ENCODE data around the gene SLC34A1. TPM values are rescaled to one million over a fixed set of nuclear protein-coding genes. Genes with fewer than 3 reads are reported as not detected.
"Not testable (repeated sequence)": the region's sequence is repeated elsewhere in the genome, so short reads cannot be mapped to it uniquely, and the experiment has no call there.

Gene SLC34A1
- total and polyA plus RNA-seq, 2 of the 4 experiments (the other 2 are of a cell fraction): not detected

GRCh38 chr5:177417081-177417480 is 32.8 kb downstream of the SLC34A1 start:
- H3K79me1 ChIP-seq (ENCODE audit: low read depth in 1 of 2, low read length in 2 of 2); H2BK5ac ChIP-seq (ENCODE audit: low read depth, low read length, poor library complexity, severe bottlenecking); H4K20me1 ChIP-seq (ENCODE audit: insufficient read depth, low read length); H3K9me1 ChIP-seq (ENCODE audit: insufficient read depth, low read length); H3K9ac ChIP-seq (ENCODE audit: low read depth, low read length); H3K4me3 ChIP-seq (ENCODE audit: insufficient read depth, low read depth, low read length); dilution Hi-C loops (cut with HindIII; ENCODE audit: low sequenced_read_pairs, unreplicated experiment); in situ Hi-C loops (cut with MboI; ENCODE audit: low sequenced_read_pairs); H2BK20ac ChIP-seq (ENCODE audit: low read depth, low read length); intact Hi-C loops (cut with micrococcal nuclease); DNase-seq; BruUV-seq (replicated peaks); H2AFZ ChIP-seq (replicated peaks; ENCODE audit: low read length, poor library complexity); H3K27me3 ChIP-seq (ENCODE audit: control insufficient read depth, insufficient read depth, low read length); H3K4me1 ChIP-seq (ENCODE audit: control insufficient read depth, insufficient read depth, low read length); H3K14ac ChIP-seq (replicated peaks; ENCODE audit: low read depth, low read length); H4K91ac ChIP-seq (ENCODE audit: insufficient read depth, low read depth, low read length); H2BK120ac ChIP-seq (ENCODE audit: low read depth, low read length); H3K36me3 ChIP-seq (ENCODE audit: control insufficient read depth, insufficient read depth, low read length); H4K5ac ChIP-seq (ENCODE audit: low read depth, low read length); H2AK5ac ChIP-seq (ENCODE audit: low read depth, low read length); H2AK9ac ChIP-seq (replicated peaks; ENCODE audit: low read depth, low read length, poor library complexity); H4K8ac ChIP-seq (ENCODE audit: low read depth in 2 of 2, low read length in 2 of 2); H3K4ac ChIP-seq (ENCODE audit: low read depth, low read length); H3K23ac ChIP-seq (ENCODE audit: low read depth, low read length); H2BK15ac ChIP-seq (ENCODE audit: low read depth, low read length); H3K56ac ChIP-seq (ENCODE audit: extremely low read depth, insufficient read depth, low read length); ATAC-seq (ENCODE audit: low read depth); H3K18ac ChIP-seq (ENCODE audit: low read depth, low read length); H3K9me3 ChIP-seq (ENCODE audit: control insufficient read depth, insufficient read depth, low read length); H3K4me2 ChIP-seq (ENCODE audit: low read depth, low read length); POLR2A ChIA-PET (ENCODE audit: unreplicated experiment); H3K27ac ChIP-seq (ENCODE audit: insufficient read depth, low read length): not testable (repeated sequence)
- CTCF ChIA-PET: interaction anchor here (0.8 kb wide), 1 partner anchor 13 kb away, joined by 4 read pairs; no protein-coding TSS in a partner anchor
- WGBS, 2 experiments (ENCODE audit: extremely low coverage in 2 of 2, insufficient read length in 1 of 2): 60% methylated on average over 1 of the region's 6 CpGs; no CpG with 5 or more reads in 1 of the 2 experiments

Data from IMR-90 (cell line).